ENCODE measurements around the gene IRF8.

The IRF8 gene

GRCh38 chr16:85956426-85956825 is 57.5 kb downstream of the IRF8 start:
- peaks cover 24% of the 10 kb centered on the region for H3K4me1 ChIP-seq (ENCODE audit: control insufficient read depth, low read length)

GRCh38 chr16:85958731-85959130 is 59.8 kb downstream of the IRF8 start:
- no peaks in the 10 kb centered on the region for H3K9me2 ChIP-seq (replicated peaks; ENCODE audit: control insufficient read depth, low read length)
- H3K27ac ChIP-seq (ENCODE audit: low read depth, low read length): no peak overlapping the region
- H3K4me3 ChIP-seq (ENCODE audit: low read length): no peak overlapping the region
- 0 out of 2 replicates have a peak, but pooled peaks cover 3% of the 10 kb centered on the region for H3K27me3 ChIP-seq (ENCODE audit: control insufficient read depth, low read length)
- H3K4me2 ChIP-seq (ENCODE audit: low read length): no peak overlapping the region
- H4K20me1 ChIP-seq (ENCODE audit: control insufficient read depth, insufficient read depth, low read depth, low read length): no peaks in the 10 kb centered on the region
- TF ChIP-seq CTCF (IDR thresholded peaks at IDR 0.05; ENCODE audit: low read depth, low read length, poor library complexity, severe bottlenecking) (no peak), EZH2phosphoT487 (IDR thresholded peaks at IDR 0.05; ENCODE audit: borderline replicate concordance, low read length) (no peak)
- H3K36me3 ChIP-seq (ENCODE audit: control insufficient read depth, low read length): no peaks in the 10 kb centered on the region
- peaks cover 32% of the 10 kb centered on the region for H3K4me1 ChIP-seq (ENCODE audit: control insufficient read depth, low read length)
- no peaks in the 10 kb centered on the region for H3K79me2 ChIP-seq (ENCODE audit: control insufficient read depth, low read length)
- H3F3A ChIP-seq (ENCODE audit: control insufficient read depth, insufficient read depth): 0 out of 2 replicates have a peak, but pooled peaks cover 3% of the 10 kb centered on the region
- no peaks in the 10 kb centered on the region for H3K9me3 ChIP-seq (ENCODE audit: control insufficient read depth, insufficient read depth, low read length)

More at GRCh38 chr16:85956426-85956825, 57.5 kb downstream of the IRF8 start:
- TF ChIP-seq CTCF (IDR thresholded peaks at IDR 0.05; ENCODE audit: low read depth, low read length, poor library complexity, severe bottlenecking) (no peak), EZH2phosphoT487 (IDR thresholded peaks at IDR 0.05; ENCODE audit: borderline replicate concordance, low read length) (no peak)
- no peaks in the 10 kb centered on the region for H3K79me2 ChIP-seq (ENCODE audit: control insufficient read depth, low read length)
- H3K27ac ChIP-seq (ENCODE audit: low read depth, low read length): no peak overlapping the region
- H4K20me1 ChIP-seq (ENCODE audit: control insufficient read depth, insufficient read depth, low read depth, low read length): no peaks in the 10 kb centered on the region
- no peak overlapping the region for H3K4me3 ChIP-seq (ENCODE audit: low read length)
- no peaks in the 10 kb centered on the region for H3K9me2 ChIP-seq (replicated peaks; ENCODE audit: control insufficient read depth, low read length)
- 0 out of 2 replicates have a peak, but pooled peaks cover 3% of the 10 kb centered on the region for H3F3A ChIP-seq (ENCODE audit: control insufficient read depth, insufficient read depth)
- H3K36me3 ChIP-seq (ENCODE audit: control insufficient read depth, low read length): no peaks in the 10 kb centered on the region
- 0 out of 2 replicates have a peak, but pooled peaks cover 3% of the 10 kb centered on the region for H3K27me3 ChIP-seq (ENCODE audit: control insufficient read depth, low read length)
- no peaks in the 10 kb centered on the region for H3K9me3 ChIP-seq (ENCODE audit: control insufficient read depth, insufficient read depth, low read length)
- no peak overlapping the region for H3K4me2 ChIP-seq (ENCODE audit: low read length)

DNA sequence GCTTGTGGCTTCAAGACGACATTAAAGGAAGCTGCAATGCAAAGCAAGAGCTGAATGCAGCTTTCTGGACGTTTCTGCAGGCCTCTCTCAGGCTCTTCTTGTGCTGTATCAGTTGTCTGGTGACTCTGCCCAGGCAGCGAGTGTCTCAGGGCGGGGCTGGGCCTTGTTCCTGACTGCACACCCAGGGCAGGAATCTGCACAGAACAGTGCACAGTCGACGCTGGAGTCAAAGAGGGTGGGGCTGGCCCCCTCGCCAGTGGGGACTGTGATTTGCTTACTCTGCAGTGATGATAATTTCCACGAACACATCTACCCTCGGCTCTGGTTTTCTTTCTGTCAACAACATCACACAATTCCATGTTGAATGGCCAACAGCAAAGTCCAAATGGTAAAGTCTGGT is 60.7 kb downstream of the IRF8 start:
- Histone ChIP-seq H3F3A (ENCODE audit: control insufficient read depth, insufficient read depth) (0 out of 2 replicates have a peak, but pooled peaks cover 3% of the 10 kb centered on the region), H3K27me3 (ENCODE audit: control insufficient read depth, low read length) (0 out of 2 replicates have a peak, but pooled peaks cover 3% of the 10 kb centered on the region), H3K9me2 (replicated peaks; ENCODE audit: control insufficient read depth, low read length) (no peaks in the 10 kb centered on the region)

More for the DNA sequence above, 60.7 kb downstream of the IRF8 start:
- Histone ChIP-seq H3K27ac (ENCODE audit: low read depth, low read length) (no peak overlapping the region), H3K4me2 (ENCODE audit: low read length) (no peak overlapping the region), H4K20me1 (ENCODE audit: control insufficient read depth, insufficient read depth, low read depth, low read length) (no peaks in the 10 kb centered on the region), H3K36me3 (ENCODE audit: control insufficient read depth, low read length) (no peaks in the 10 kb centered on the region), H3K4me3 (ENCODE audit: low read length) (no peak overlapping the region), H3K9me3 (ENCODE audit: control insufficient read depth, insufficient read depth, low read length) (no peaks in the 10 kb centered on the region), H3K79me2 (ENCODE audit: control insufficient read depth, low read length) (no peaks in the 10 kb centered on the region), H3K4me1 (ENCODE audit: control insufficient read depth, low read length) (peaks cover 41% of the 10 kb centered on the region)
- TF ChIP-seq EZH2phosphoT487 (IDR thresholded peaks at IDR 0.05; ENCODE audit: borderline replicate concordance, low read length) (no peak), CTCF (IDR thresholded peaks at IDR 0.05; ENCODE audit: low read depth, low read length, poor library complexity, severe bottlenecking) (no peak)

Data from DOHH2 (cell line).